Activated CD8-positive, alpha-beta T cell treated with anti-CD3 and anti-CD28 coated beads for 36 hours (primary cell): Measurements from ENCODE around the gene GREM2. TPM values are rescaled to one million over a fixed set of nuclear protein-coding genes. Genes with fewer than 3 reads are reported as not detected.

Experiments used
- ATAC-seq: fragments of 200-7000 bp; cut with Tn5 transposase; one replicate; pipeline ENCODE4 v1.10.0; 2021; ENCODE audit warnings: mild to moderate bottlenecking, moderate library complexity
- CTCF ChIA-PET: fragments of 350-600 bp; sonication (Branson Sonifier 250); formaldehyde crosslinking; loops from one replicate; lab custom pipeline; 2021; ENCODE audit warnings: antibody characterized with exemption; lab: Charles Lee
- POLR2A ChIA-PET: fragments of 350-600 bp; sonication (Branson Sonifier 250); formaldehyde crosslinking; loops from one replicate; lab custom pipeline; 2021; ENCODE audit warnings: antibody characterized with exemption; lab: Charles Lee
- DNase-seq: peaks from one replicate; pipeline ENCODE4 v3.0.0-alpha.2; 2020
- H3K27ac Mint-ChIP-seq: one replicate; pipeline ENCODE4 v1.8.0; 2021; ENCODE audit warnings: mild to moderate bottlenecking, mixed read lengths
- H3K27me3 Mint-ChIP-seq: one replicate; pipeline ENCODE4 v1.8.0; 2021; ENCODE audit warnings: mixed read lengths
- H3K36me3 Mint-ChIP-seq: one replicate; pipeline ENCODE4 v1.8.0; 2021; ENCODE audit warnings: low read depth, mixed read lengths
- H3K4me1 Mint-ChIP-seq: one replicate; pipeline ENCODE4 v1.8.0; 2021; ENCODE audit warnings: low read depth, mixed read lengths
- H3K4me3 Mint-ChIP-seq: one replicate; pipeline ENCODE4 v1.8.0; 2021; ENCODE audit warnings: mild to moderate bottlenecking, moderate library complexity, mixed read lengths
- H3K9me3 Mint-ChIP-seq: one replicate; pipeline ENCODE4 v1.8.0; 2021; ENCODE audit warnings: mixed read lengths
- intact Hi-C: fragments of 100-400 bp; cut with micrococcal nuclease; formaldehyde crosslinking; loops from one replicate; pipeline ENCODE4 v1.10.0; 2022
- total RNA-seq, 2 experiments: library from RNA; stranded (reverse); gene quantifications; one replicate each; pipeline ENCODE4 v1.2.3, GENCODE V29; 2021
- TF ChIP-seq, protein P1 (sequence below): fragments of 200-600 bp; IDR thresholded peaks from one replicate; pipeline ENCODE4 v1.8.0; 2022; ENCODE audit warnings: antibody characterized with exemption, mild to moderate bottlenecking

Gene GREM2
- total RNA-seq, 2 experiments from 2014 or later: not detected

DNA sequence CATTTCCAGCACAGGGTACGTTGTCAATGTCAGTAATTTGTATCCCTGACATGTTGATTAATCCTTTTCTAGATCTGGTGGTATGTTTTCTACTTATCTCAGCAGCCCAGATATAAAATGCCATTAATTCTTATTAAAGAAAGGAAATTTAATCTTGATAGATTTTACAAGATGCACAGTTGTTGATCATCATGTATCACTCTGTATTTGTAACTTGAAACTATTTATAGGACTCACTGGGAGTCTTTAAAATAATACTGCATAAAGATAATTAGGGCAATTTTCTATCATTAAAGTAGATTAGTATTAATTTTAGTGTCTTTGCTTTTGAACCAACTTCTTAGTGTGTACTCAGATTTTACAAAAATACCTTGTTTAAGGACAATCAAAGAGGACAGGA, 84.9 kb downstream of the GREM2 start:
- ATAC-seq: no peak
- intact Hi-C loops: no loop called here
- H3K36me3 Mint-ChIP-seq: no peaks in the 10 kb centered on the region
- no peak overlapping the region for H3K4me3 Mint-ChIP-seq
- no peak overlapping the region for H3K27ac Mint-ChIP-seq
- no peak for DNase-seq
- H3K27me3 Mint-ChIP-seq: no peaks in the 10 kb centered on the region
- TF ChIP-seq, protein P1, sequence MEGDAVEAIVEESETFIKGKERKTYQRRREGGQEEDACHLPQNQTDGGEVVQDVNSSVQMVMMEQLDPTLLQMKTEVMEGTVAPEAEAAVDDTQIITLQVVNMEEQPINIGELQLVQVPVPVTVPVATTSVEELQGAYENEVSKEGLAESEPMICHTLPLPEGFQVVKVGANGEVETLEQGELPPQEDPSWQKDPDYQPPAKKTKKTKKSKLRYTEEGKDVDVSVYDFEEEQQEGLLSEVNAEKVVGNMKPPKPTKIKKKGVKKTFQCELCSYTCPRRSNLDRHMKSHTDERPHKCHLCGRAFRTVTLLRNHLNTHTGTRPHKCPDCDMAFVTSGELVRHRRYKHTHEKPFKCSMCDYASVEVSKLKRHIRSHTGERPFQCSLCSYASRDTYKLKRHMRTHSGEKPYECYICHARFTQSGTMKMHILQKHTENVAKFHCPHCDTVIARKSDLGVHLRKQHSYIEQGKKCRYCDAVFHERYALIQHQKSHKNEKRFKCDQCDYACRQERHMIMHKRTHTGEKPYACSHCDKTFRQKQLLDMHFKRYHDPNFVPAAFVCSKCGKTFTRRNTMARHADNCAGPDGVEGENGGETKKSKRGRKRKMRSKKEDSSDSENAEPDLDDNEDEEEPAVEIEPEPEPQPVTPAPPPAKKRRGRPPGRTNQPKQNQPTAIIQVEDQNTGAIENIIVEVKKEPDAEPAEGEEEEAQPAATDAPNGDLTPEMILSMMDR: no peak
- POLR2A ChIA-PET: no interaction called here
- CTCF ChIA-PET: no interaction called here
- H3K4me1 Mint-ChIP-seq: no peaks in the 10 kb centered on the region
- H3K9me3 Mint-ChIP-seq: peaks cover 2% of the 10 kb centered on the region

DNA sequence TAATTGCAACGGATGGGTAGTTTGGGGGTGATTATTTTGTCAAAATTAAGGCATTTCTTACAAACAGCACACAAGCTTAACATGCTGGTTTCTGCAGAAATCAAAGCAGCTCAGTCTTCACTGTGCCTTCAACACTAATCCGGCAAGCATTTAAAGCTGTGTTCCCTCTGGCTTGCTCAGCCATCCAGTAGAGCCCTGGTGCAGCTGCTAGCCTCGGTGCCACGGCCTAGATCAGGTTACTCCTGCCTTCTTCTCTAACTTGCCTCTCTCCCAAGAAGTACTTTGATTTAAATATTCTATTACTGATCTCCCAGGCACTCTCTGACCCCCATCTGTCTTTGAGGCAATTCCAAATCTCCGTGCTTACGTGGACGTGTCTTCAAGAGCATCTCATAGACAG, 85.6 kb downstream of the GREM2 start:
- Mint-ChIP-seq H3K4me1 (no peaks in the 10 kb centered on the region), H3K4me3 (no peak overlapping the region), H3K27ac (no peak overlapping the region), H3K9me3 (peaks cover 2% of the 10 kb centered on the region), H3K27me3 (no peaks in the 10 kb centered on the region), H3K36me3 (no peaks in the 10 kb centered on the region)
- DNase-seq (no peak), ATAC-seq (no peak)
- ChIA-PET POLR2A (no interaction called here), CTCF (no interaction called here)
- TF ChIP-seq, protein P1: no peak
- intact Hi-C loops: no loop called here

DNA sequence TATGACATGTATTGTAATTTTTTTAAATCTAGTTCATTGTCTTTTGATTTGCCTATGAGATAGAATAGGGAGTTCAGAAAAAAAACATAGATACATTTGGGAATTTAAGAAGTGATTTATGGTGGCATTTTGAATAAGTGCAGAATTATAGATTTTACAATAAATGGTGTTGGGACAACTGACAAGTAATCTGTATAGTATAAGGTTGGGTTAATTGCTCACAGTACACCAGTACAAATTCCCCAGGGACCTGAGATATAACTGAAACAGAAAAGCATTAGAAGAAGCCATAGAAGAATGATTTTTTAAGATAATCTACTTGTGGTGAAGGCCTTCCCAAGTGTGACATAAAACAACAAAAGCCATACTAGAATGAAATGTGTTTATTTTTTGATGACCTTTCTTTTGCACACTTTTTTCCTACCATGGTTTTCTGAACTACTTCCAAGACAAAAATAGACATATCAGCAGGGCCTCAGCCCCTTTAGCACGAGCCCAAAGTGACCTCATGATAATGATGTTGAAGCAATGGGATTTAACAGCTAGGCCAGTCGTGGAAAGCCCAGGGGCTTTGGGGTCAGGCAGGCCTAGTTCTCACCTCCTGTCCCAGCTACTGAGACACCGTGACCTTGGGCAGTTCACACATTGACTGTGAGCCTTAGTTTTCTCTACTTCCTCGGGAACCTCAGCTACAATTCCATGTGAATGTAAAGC, 87.4 kb downstream of the GREM2 start:
- CTCF ChIA-PET: no interaction called here
- H3K4me1 Mint-ChIP-seq: no peaks in the 10 kb centered on the region
- TF ChIP-seq, protein P1: no peak
- no peak overlapping the region for H3K27ac Mint-ChIP-seq
- H3K36me3 Mint-ChIP-seq: no peaks in the 10 kb centered on the region
- H3K9me3 Mint-ChIP-seq: peaks cover 5% of the 10 kb centered on the region
- no peaks in the 10 kb centered on the region for H3K27me3 Mint-ChIP-seq
- ATAC-seq (no peak), DNase-seq (no peak)
- intact Hi-C loops: no loop called here
- POLR2A ChIA-PET: no interaction called here
- H3K4me3 Mint-ChIP-seq: no peak overlapping the region

DNA sequence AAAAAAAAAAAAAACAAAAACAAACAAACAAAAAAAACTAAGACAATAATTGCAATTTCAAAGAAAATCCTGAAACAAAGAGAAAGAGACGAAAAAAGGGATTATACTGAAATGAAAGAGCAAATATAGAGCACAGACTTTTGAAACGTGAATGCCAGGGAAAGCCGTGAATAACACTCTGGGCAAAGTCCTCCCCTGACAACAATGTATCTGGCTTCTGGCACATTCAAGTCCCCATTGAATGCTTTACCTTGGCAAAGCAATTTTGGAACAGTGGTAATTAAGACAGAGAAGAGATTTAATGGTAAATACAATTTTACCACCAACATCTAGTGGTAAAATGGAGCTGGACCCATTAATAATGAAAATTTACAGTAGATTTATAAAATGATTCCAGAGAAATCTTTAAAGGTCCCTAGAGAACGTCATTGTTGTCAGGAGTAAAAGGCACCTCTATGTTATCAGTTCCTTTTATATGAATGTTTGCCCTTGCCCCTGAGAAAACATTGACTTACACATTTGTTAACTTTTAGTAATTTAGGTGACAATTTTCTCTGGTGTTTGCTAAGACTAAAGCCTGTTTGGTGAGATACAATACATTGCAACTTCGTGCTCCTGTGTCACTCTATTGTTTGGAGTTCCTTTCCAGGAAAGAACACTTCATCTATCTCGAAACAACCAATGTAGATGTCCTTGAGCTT, 89.7 kb downstream of the GREM2 start:
- TF ChIP-seq, protein P1: no peak
- CTCF ChIA-PET: no interaction called here
- no peak overlapping the region for H3K4me3 Mint-ChIP-seq
- no peak overlapping the region for H3K27ac Mint-ChIP-seq
- no peaks in the 10 kb centered on the region for H3K27me3 Mint-ChIP-seq
- no peaks in the 10 kb centered on the region for H3K36me3 Mint-ChIP-seq
- peaks cover 5% of the 10 kb centered on the region for H3K9me3 Mint-ChIP-seq
- DNase-seq (no peak), ATAC-seq (no peak)
- POLR2A ChIA-PET: no interaction called here
- H3K4me1 Mint-ChIP-seq: no peaks in the 10 kb centered on the region
- intact Hi-C loops: no loop called here

DNA sequence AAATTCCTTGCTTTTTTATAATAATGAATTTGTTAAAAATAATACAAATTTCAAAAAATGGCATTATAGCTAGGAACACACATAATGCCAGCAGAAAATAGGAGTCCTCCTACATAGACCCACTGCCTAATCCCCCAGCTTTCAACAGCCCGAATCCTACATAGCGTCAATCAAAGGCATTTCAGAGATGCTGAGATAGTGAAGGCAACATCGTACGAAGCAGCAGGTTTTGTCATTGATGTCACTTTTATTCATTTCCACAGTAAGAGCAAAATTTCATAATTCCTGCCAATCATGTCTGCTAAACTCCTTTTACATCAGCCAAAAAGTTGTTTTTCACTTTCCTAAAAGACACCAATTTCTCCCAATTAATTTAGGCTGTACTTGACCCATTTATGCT, 94.1 kb downstream of the GREM2 start:
- Mint-ChIP-seq H3K4me1 (no peaks in the 10 kb centered on the region), H3K27ac (no peak overlapping the region), H3K27me3 (peaks cover 2% of the 10 kb centered on the region), H3K36me3 (no peaks in the 10 kb centered on the region), H3K9me3 (peaks cover 2% of the 10 kb centered on the region), H3K4me3 (no peak overlapping the region)
- TF ChIP-seq, protein P1: no peak
- ChIA-PET CTCF (no interaction called here), POLR2A (no interaction called here)
- DNase-seq (no peak), ATAC-seq (no peak)
- intact Hi-C loops: no loop called here
